GM20000 (cell line): ENCODE measurements around the gene ADCY2.
"Not testable (repeated sequence)": the region's sequence is repeated elsewhere in the genome, so short reads cannot be mapped to it uniquely, and the experiment has no call there.

Source experiments
- DNase-seq: peaks from one replicate; pipeline ENCODE4 v3.0.0; 2012; ENCODE audit warnings: low spot score
- CTCF ChIP-seq: IDR thresholded peaks from 2 replicates; pipeline ENCODE4 v1.5.1; 2012; ENCODE audit warnings: mild to moderate bottlenecking, control low read depth; ENCODE audit errors: extremely low read depth, missing control alignments

Gene ADCY2

GRCh38 chr5:7415587-7416535 lies 19.9 kb downstream of the ADCY2 start:
- no peak for TF ChIP-seq CTCF
- no peak for DNase-seq

GRCh38 chr5:7418276-7418675 lies 22.3 kb downstream of the ADCY2 start:
- TF ChIP-seq CTCF = no peak
- DNase-seq = no peak

- TF ChIP-seq CTCF = no peak
- no peak for DNase-seq
Measured at GRCh38 chr5:7419367-7419766, 23.4 kb downstream of the ADCY2 start.

- no peak for DNase-seq
- no peak for TF ChIP-seq CTCF
Measured at GRCh38 chr5:7419846-7420245, 23.9 kb downstream of the ADCY2 start.

- DNase-seq = no peak
Measured at GRCh38 chr5:7420510-7421280, 24.8 kb downstream of the ADCY2 start.

GRCh38 chr5:7422316-7423106 lies 26.6 kb downstream of the ADCY2 start:
- TF ChIP-seq CTCF = no peak
- no peak for DNase-seq

More at GRCh38 chr5:7420510-7421280, 24.8 kb downstream of the ADCY2 start:
- no peak for TF ChIP-seq CTCF

GRCh38 chr5:7423231-7423630 lies 27.3 kb downstream of the ADCY2 start:
- not testable (repeated sequence) for DNase-seq
